GM23338 (cell line): ENCODE data around the gene YPEL3. TPM values are rescaled to one million over a fixed set of nuclear protein-coding genes. Genes with fewer than 3 reads are reported as not detected.

Experiments
- EZH2 ChIP-seq: fragments of 200-600 bp; sonication (generic); IDR thresholded peaks from one replicate; pipeline ENCODE4 v1.8.0; 2017; ENCODE audit warnings: antibody characterized with exemption, mild to moderate bottlenecking, low read depth; ENCODE audit not compliant: unreplicated experiment
- ZNF462 ChIP-seq: fragments of 250-450 bp; sonication (Bioruptor Pico); IDR thresholded peaks from 2 replicates; pipeline ENCODE4 v1.5.0; 2020; ENCODE audit warnings: mild to moderate bottlenecking, moderate library complexity
- polyA plus RNA-seq: library from polyadenylated mRNA; unstranded; fragments of >200 nt; fragmentation: Nextera tagmentation; extraction: Ambion mirVana; gene quantifications from 2 replicates; pipeline ENCODE4 v1.2.1, GENCODE V29; 2016
- total RNA-seq: library from RNA; depleted of rRNA; stranded (reverse); fragments of >200 nt; shearing (Covaris generic); gene quantifications from 2 replicates; pipeline ENCODE4 v1.2.3, GENCODE V29; 2014
- TF ChIP-seq, protein P1 (sequence below): IDR thresholded peaks from one replicate; pipeline ENCODE4 v1.6.1; 2018; ENCODE audit warnings: antibody characterized with exemption; ENCODE audit not compliant: unreplicated experiment
- TF ChIP-seq, protein P2 (sequence below), 2 experiments: fragments of 200-600 bp in 1 of 2; sonication (generic) in 1 of 2; conservative IDR thresholded peaks; 2 replicates each; pipeline versions ENCODE4 v1.5.1 to v1.6.1; 2016 to 2017; ENCODE audit warnings: antibody characterized with exemption in 2 of 2, low read depth in 2 of 2, mild to moderate bottlenecking in 2 of 2, moderate library complexity in 1 of 2

The YPEL3 gene
- total and polyA plus RNA-seq, 2 experiments from 2014 or later: 27.8 to 86.1 TPM

DNA sequence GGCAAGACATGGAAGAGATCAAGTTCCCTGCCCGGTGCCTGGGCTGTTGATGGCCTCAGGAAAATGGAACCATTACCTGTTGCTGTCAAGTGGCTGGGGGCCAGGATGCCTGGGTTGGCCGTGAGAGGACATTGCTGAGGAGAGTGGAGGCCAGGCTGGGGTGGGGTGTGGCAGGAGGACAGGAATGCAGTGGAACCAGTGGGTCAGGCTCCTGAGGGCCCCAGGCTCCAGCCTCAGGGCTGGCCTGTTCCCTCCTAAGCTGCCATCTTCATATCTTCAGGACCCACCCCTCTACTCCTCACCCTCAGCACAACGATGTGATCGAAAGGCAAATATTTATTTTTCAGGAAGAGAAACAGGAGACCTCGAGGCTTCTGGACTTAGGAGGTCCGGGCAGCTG lies 8.5 kb upstream of the YPEL3 start (continued):
- TF ChIP-seq ZNF462 (CRISPR knock-in tag) (no peak), EZH2 (no peak)
- TF ChIP-seq, protein P1, sequence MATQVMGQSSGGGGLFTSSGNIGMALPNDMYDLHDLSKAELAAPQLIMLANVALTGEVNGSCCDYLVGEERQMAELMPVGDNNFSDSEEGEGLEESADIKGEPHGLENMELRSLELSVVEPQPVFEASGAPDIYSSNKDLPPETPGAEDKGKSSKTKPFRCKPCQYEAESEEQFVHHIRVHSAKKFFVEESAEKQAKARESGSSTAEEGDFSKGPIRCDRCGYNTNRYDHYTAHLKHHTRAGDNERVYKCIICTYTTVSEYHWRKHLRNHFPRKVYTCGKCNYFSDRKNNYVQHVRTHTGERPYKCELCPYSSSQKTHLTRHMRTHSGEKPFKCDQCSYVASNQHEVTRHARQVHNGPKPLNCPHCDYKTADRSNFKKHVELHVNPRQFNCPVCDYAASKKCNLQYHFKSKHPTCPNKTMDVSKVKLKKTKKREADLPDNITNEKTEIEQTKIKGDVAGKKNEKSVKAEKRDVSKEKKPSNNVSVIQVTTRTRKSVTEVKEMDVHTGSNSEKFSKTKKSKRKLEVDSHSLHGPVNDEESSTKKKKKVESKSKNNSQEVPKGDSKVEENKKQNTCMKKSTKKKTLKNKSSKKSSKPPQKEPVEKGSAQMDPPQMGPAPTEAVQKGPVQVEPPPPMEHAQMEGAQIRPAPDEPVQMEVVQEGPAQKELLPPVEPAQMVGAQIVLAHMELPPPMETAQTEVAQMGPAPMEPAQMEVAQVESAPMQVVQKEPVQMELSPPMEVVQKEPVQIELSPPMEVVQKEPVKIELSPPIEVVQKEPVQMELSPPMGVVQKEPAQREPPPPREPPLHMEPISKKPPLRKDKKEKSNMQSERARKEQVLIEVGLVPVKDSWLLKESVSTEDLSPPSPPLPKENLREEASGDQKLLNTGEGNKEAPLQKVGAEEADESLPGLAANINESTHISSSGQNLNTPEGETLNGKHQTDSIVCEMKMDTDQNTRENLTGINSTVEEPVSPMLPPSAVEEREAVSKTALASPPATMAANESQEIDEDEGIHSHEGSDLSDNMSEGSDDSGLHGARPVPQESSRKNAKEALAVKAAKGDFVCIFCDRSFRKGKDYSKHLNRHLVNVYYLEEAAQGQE: no peak
- TF ChIP-seq, protein P2, sequence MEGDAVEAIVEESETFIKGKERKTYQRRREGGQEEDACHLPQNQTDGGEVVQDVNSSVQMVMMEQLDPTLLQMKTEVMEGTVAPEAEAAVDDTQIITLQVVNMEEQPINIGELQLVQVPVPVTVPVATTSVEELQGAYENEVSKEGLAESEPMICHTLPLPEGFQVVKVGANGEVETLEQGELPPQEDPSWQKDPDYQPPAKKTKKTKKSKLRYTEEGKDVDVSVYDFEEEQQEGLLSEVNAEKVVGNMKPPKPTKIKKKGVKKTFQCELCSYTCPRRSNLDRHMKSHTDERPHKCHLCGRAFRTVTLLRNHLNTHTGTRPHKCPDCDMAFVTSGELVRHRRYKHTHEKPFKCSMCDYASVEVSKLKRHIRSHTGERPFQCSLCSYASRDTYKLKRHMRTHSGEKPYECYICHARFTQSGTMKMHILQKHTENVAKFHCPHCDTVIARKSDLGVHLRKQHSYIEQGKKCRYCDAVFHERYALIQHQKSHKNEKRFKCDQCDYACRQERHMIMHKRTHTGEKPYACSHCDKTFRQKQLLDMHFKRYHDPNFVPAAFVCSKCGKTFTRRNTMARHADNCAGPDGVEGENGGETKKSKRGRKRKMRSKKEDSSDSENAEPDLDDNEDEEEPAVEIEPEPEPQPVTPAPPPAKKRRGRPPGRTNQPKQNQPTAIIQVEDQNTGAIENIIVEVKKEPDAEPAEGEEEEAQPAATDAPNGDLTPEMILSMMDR (conservative IDR thresholded peaks at IDR 0.05; ENCODE audit: low read depth in 2 of 2): no peak
